Trophoblast cell (in vitro differentiated cells and primary cell): ENCODE results near the gene OLFM2.

Experiments
- DNase-seq, 2 donors: peaks; one replicate each; pipeline ENCODE4 v3.0.0-alpha.2; 2016
- H2AFZ ChIP-seq: 2 replicates; pipeline ENCODE4 v1.6.1; 2013; ENCODE audit warnings: low read length, moderate library complexity, mild to moderate bottlenecking; ENCODE audit not compliant: insufficient read depth, poor library complexity
- H2AK5ac ChIP-seq: 2 replicates; pipeline ENCODE4 v1.6.1; 2013; ENCODE audit warnings: mild to moderate bottlenecking, low read length
- H2BK120ac ChIP-seq: 2 replicates; pipeline ENCODE4 v1.6.1; 2013; ENCODE audit warnings: low read length, mild to moderate bottlenecking, moderate library complexity; ENCODE audit not compliant: insufficient read depth, poor library complexity
- H2BK12ac ChIP-seq: 2 replicates; pipeline ENCODE4 v1.6.1; 2013; ENCODE audit warnings: mild to moderate bottlenecking, low read length, moderate library complexity
- H2BK5ac ChIP-seq: 2 replicates; pipeline ENCODE4 v1.6.1; 2013; ENCODE audit warnings: low read length, low read depth, moderate library complexity, mild to moderate bottlenecking; ENCODE audit not compliant: poor library complexity
- H3K14ac ChIP-seq: 2 replicates; pipeline ENCODE4 v1.6.1; 2013; ENCODE audit warnings: mild to moderate bottlenecking, low read length
- H3K18ac ChIP-seq: 2 replicates; pipeline ENCODE4 v1.6.1; 2013; ENCODE audit warnings: mild to moderate bottlenecking, low read length
- H3K23ac ChIP-seq: 2 replicates; pipeline ENCODE4 v1.6.1; 2013; ENCODE audit warnings: low read length
- H3K27ac ChIP-seq: 2 replicates; pipeline ENCODE4 v1.5.1; 2013; ENCODE audit warnings: low read depth, mild to moderate bottlenecking, inconsistent platforms, low read length, moderate library complexity
- H3K27me3 ChIP-seq: 2 replicates; pipeline ENCODE4 v1.6.1; 2013; ENCODE audit warnings: inconsistent platforms, mild to moderate bottlenecking, low read length, moderate library complexity; ENCODE audit not compliant: insufficient read depth
- H3K36me3 ChIP-seq, 2 experiments: 1 replicate in 1 of 2; 2 replicates in 1 of 2; pipeline ENCODE4 v1.6.1; 2013; ENCODE audit warnings: low read length in 2 of 2, mild to moderate bottlenecking in 2 of 2, moderate library complexity in 1 of 2; ENCODE audit not compliant: insufficient read depth in 2 of 2, control insufficient read depth in 1 of 2
- H3K4ac ChIP-seq: 2 replicates; pipeline ENCODE4 v1.6.1; 2013; ENCODE audit warnings: low read depth, mild to moderate bottlenecking, low read length, moderate library complexity
- H3K4me1 ChIP-seq, 2 experiments: 1 replicate in 1 of 2; 2 replicates in 1 of 2; pipeline ENCODE4 v1.6.1; 2013; ENCODE audit warnings: low read length in 2 of 2, mild to moderate bottlenecking in 2 of 2, moderate library complexity in 1 of 2; ENCODE audit not compliant: insufficient read depth in 2 of 2, control insufficient read depth in 1 of 2
- H3K4me2 ChIP-seq: 2 replicates; pipeline ENCODE4 v1.6.1; 2013; ENCODE audit warnings: inconsistent platforms, mild to moderate bottlenecking, low read length, moderate library complexity
- H3K4me3 ChIP-seq: 2 replicates; pipeline ENCODE4 v1.5.1; 2013; ENCODE audit warnings: mild to moderate bottlenecking, low read depth, low read length, inconsistent platforms
- H3K79me1 ChIP-seq: one replicate; pipeline ENCODE4 v1.6.1; 2013; ENCODE audit warnings: low read length
- H3K79me2 ChIP-seq: 2 replicates; pipeline ENCODE4 v1.6.1; 2013; ENCODE audit warnings: low read length, mild to moderate bottlenecking; ENCODE audit not compliant: control insufficient read depth, insufficient read depth, poor library complexity
- H3K9ac ChIP-seq: 2 replicates; pipeline ENCODE4 v1.6.1; 2013; ENCODE audit warnings: mild to moderate bottlenecking, low read length
- H3K9me3 ChIP-seq: 2 replicates; pipeline ENCODE4 v1.6.1; 2013; ENCODE audit warnings: low read depth, mild to moderate bottlenecking, control low read depth, inconsistent platforms, low read length; ENCODE audit not compliant: insufficient read depth
- H4K12ac ChIP-seq: 2 replicates; pipeline ENCODE4 v1.6.1; 2013; ENCODE audit warnings: low read depth, mild to moderate bottlenecking, low read length, moderate library complexity
- H4K8ac ChIP-seq: 2 replicates; pipeline ENCODE4 v1.6.1; 2013; ENCODE audit warnings: low read depth, mild to moderate bottlenecking, low read length, moderate library complexity
- H4K91ac ChIP-seq: one replicate; pipeline ENCODE4 v1.6.1; 2013; ENCODE audit warnings: low read depth, mild to moderate bottlenecking, low read length, moderate library complexity
- WGBS: extraction: QIAGEN DNeasy Blood & Tissue Kit; methylation state at CpG from one replicate; pipeline ENCODE4 v1.1.7; 2013; ENCODE audit warnings: missing lambda C conversion rate; ENCODE audit not compliant: insufficient read length, insufficient coverage; ENCODE audit errors: extremely low coverage; 5-methylcytosine and 5-hydroxymethylcytosine counted together

Gene OLFM2

DNA sequence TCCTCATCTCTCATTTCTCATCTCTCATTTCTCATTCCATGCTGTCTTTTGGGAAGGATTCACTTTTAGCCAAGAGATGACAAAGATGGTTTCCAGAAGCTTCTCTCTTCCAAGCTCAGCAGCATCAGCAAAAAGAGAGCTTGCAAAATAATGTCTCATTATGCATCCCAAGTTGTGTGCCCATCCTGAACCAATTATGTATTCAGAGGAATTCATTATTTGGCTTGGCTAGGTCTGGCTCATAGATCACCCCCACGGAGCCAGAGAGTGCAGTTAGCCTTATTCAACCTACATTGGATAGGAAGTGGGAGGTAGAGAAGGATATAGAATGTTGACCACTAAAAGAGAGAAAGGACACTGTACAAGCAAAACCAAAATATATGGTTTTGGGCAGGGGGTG, 5.4 kb upstream of the OLFM2 start:
- H3K18ac ChIP-seq, result no peak overlapping the region
- no peak overlapping the region for H3K27ac ChIP-seq
- H3K4me3 ChIP-seq, result no peak overlapping the region
- H4K91ac ChIP-seq, result no peak overlapping the region
- H3K9me3 ChIP-seq, result peaks cover 2% of the 10 kb centered on the region
- no peak overlapping the region for H3K23ac ChIP-seq
- no peaks in the 10 kb centered on the region for H3K79me1 ChIP-seq
- H3K27me3 ChIP-seq, result no peaks in the 10 kb centered on the region
- H3K36me3 ChIP-seq, result no peaks in the 10 kb centered on the region
- DNase-seq, result no peak
- no peak overlapping the region for H2AK5ac ChIP-seq
- WGBS, result no CpG with 5 or more reads among the region's 1 CpG
- no peak overlapping the region for H3K14ac ChIP-seq
- H3K4me1 ChIP-seq, result peaks cover 2 to 3% of the 10 kb centered on the region in 2 experiments
- no peak overlapping the region for H2BK12ac ChIP-seq
- no peak overlapping the region for H4K8ac ChIP-seq
- H3K9ac ChIP-seq, result no peak overlapping the region
- H2AFZ ChIP-seq, result no peak overlapping the region
- no peak overlapping the region for H2BK120ac ChIP-seq
- no peak overlapping the region for H3K4ac ChIP-seq
- H4K12ac ChIP-seq, result no peak overlapping the region
- H2BK5ac ChIP-seq, result no peak overlapping the region
- no peak overlapping the region for H3K4me2 ChIP-seq
- H3K79me2 ChIP-seq, result no peaks in the 10 kb centered on the region

DNA sequence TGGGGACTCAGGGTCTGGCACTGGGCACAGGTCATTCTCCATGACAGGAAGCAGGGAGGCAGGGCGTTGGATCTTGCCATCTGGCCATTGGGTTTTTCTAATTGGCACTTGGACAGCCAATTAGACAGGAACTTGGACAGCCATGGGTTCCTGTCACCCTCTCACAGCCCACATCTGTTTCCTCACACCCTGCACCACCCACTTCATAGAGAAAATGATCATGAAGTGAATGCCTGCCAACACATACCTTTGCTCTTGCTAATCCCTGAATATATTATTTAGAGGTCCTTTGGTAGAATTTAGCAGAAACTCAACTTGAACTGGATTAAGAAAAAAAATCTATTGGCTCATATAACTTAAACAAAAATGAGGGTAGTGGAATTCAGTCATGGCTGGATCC, 4.9 kb upstream of the OLFM2 start:
- no peak overlapping the region for H3K14ac ChIP-seq
- no CpG with 5 or more reads among the region's 1 CpG for WGBS
- H3K9me3 ChIP-seq, result peaks cover 2% of the 10 kb centered on the region
- H3K4me1 ChIP-seq, result peaks cover 4 to 6% of the 10 kb centered on the region in 2 experiments
- DNase-seq, result no peak
- H3K79me1 ChIP-seq, result no peaks in the 10 kb centered on the region
- no peak overlapping the region for H3K18ac ChIP-seq
- H3K27ac ChIP-seq, result no peak overlapping the region
- no peak overlapping the region for H2BK12ac ChIP-seq
- H3K4ac ChIP-seq, result no peak overlapping the region
- no peaks in the 10 kb centered on the region for H3K27me3 ChIP-seq
- no peak overlapping the region for H3K4me3 ChIP-seq
- H2AFZ ChIP-seq, result no peak overlapping the region
- H4K12ac ChIP-seq, result no peak overlapping the region
- no peak overlapping the region for H4K91ac ChIP-seq
- no peak overlapping the region for H3K4me2 ChIP-seq
- no peak overlapping the region for H2AK5ac ChIP-seq
- H2BK120ac ChIP-seq, result no peak overlapping the region
- H3K36me3 ChIP-seq, result no peaks in the 10 kb centered on the region
- no peak overlapping the region for H4K8ac ChIP-seq
- H2BK5ac ChIP-seq, result no peak overlapping the region
- no peaks in the 10 kb centered on the region for H3K79me2 ChIP-seq
- no peak overlapping the region for H3K9ac ChIP-seq
- no peak overlapping the region for H3K23ac ChIP-seq

DNA sequence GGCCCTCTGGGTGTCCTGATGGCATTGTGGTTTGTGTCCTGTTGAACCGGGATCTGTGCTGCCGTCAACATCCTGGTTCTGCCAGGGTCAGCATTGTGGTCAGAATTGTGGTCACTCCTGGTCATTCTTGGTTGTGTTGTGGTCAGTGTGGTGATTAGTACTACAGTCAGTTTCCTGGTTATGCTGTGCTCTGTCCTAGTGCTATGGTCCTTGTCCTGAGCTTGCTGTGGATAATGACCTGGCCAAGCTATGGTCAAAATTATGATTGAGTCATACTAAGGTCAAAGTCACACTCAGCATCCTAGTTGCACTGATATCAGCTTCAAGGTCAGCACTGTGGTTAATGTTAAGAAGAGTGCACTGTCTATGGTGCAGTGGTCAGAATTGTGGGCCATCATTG, 4.5 kb upstream of the OLFM2 start:
- H2AK5ac ChIP-seq, result no peak overlapping the region
- H2BK12ac ChIP-seq, result no peak overlapping the region
- H3K4me1 ChIP-seq, result peaks cover 4 to 6% of the 10 kb centered on the region in 2 experiments
- H3K4me3 ChIP-seq, result no peak overlapping the region
- H3K9ac ChIP-seq, result no peak overlapping the region
- no peak overlapping the region for H2AFZ ChIP-seq
- H3K27me3 ChIP-seq, result peaks cover under 1% of the 10 kb centered on the region
- H3K36me3 ChIP-seq, result no peaks in the 10 kb centered on the region
- no peak overlapping the region for H3K27ac ChIP-seq
- H3K23ac ChIP-seq, result no peak overlapping the region
- H3K4ac ChIP-seq, result no peak overlapping the region
- no peak overlapping the region for H4K91ac ChIP-seq
- no peak overlapping the region for H4K12ac ChIP-seq
- no CpG with 5 or more reads among the region's 2 CpGs for WGBS
- H3K79me2 ChIP-seq, result no peaks in the 10 kb centered on the region
- no peak overlapping the region for H4K8ac ChIP-seq
- no peak overlapping the region for H3K18ac ChIP-seq
- H2BK120ac ChIP-seq, result no peak overlapping the region
- peaks cover 2% of the 10 kb centered on the region for H3K9me3 ChIP-seq
- no peak overlapping the region for H3K14ac ChIP-seq
- DNase-seq, result no peak
- peaks cover 2% of the 10 kb centered on the region for H3K79me1 ChIP-seq
- no peak overlapping the region for H3K4me2 ChIP-seq
- no peak overlapping the region for H2BK5ac ChIP-seq

DNA sequence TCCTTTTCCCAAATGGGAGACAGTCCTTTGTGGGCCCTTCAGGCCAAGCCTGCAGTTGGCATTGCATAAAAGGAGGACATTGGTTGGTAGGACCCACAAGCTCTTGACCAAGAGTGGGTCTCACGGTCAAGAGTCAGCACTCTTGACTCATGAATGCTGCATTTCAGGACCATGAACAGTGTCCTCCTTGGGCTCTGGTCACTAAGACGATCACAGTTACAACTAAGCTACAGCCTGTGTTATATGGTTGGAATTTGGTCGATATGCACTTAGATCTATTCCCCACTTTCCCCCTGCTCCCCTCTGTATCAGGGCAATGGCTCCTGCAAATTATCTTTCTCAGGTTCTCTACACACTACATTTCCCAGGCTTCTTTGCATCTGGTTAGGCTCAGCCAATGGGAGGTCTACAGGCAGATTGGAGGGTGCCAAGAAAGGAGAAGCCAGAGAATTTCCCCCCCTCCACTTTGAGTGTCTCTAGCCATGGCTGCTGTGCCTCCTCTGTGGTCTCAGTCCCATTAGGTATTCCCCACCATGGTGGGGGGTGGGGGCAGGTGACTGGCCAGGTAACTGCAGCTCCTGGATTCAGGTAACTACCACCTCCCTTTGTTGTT, 3.1 kb upstream of the OLFM2 start:
- Histone ChIP-seq H3K9me3 (peaks cover 2% of the 10 kb centered on the region), H2BK120ac (no peak overlapping the region), H3K27me3 (peaks cover 10% of the 10 kb centered on the region), H2BK5ac (no peak overlapping the region), H3K27ac (no peak overlapping the region), H2AK5ac (no peak overlapping the region), H3K4me3 (no peak overlapping the region), H3K4ac (no peak overlapping the region), H2AFZ (no peak overlapping the region), H3K18ac (no peak overlapping the region), H4K12ac (no peak overlapping the region), H3K4me2 (no peak overlapping the region), H2BK12ac (no peak overlapping the region), H3K36me3 (no peaks in the 10 kb centered on the region), H3K9ac (no peak overlapping the region), H3K14ac (no peak overlapping the region), H4K91ac (no peak overlapping the region), H3K79me2 (no peaks in the 10 kb centered on the region), H3K23ac (no peak overlapping the region), H3K4me1 (peaks cover 6% of the 10 kb centered on the region in 2 experiments), H3K79me1 (peaks cover 2% of the 10 kb centered on the region), H4K8ac (no peak overlapping the region)
- WGBS, result no CpG with 5 or more reads among the region's 3 CpGs
- no peak for DNase-seq
